HG02759 (cell line): ENCODE measurements around the gene RARRES2.
"Not testable (repeated sequence)": the region's sequence is repeated elsewhere in the genome, so short reads cannot be mapped to it uniquely, and the experiment has no call there.

ENCODE experiments used
- ATAC-seq: cut with Tn5 transposase; IDR thresholded peaks from one replicate; pipeline ENCODE4 v1.9.1; 2021; ENCODE audit warnings: mild to moderate bottlenecking, moderate library complexity; ENCODE audit not compliant: unreplicated experiment

Gene RARRES2

GRCh38 chr7:150297978-150298377, 43.5 kb downstream of the RARRES2 start:
- not testable (repeated sequence) for ATAC-seq

DNA sequence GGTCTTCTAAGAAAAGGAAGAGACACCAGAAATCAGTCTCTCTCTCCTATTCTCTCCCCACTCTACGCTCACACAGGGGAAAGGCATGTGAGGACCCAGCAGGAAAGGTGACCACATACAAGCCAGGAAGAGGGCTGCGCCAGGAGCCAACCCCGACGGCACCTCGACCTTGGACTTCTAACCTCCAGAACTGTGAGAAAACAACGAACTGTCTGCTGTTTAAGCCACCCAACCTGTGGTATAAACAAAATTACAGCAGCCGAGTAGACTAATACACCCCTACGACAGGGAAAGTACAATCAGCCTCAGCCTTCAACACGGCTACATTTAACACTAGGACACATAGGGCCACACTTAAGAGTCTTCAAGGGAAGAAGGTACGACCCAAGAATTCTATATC, 44.6 kb downstream of the RARRES2 start:
- not testable (repeated sequence) for ATAC-seq

GRCh38 chr7:150295614-150296013, 45.8 kb downstream of the RARRES2 start:
- ATAC-seq = not testable (repeated sequence)

GRCh38 chr7:150295027-150295426, 46.4 kb downstream of the RARRES2 start:
- ATAC-seq = not testable (repeated sequence)

GRCh38 chr7:150290317-150290716, 51.1 kb downstream of the RARRES2 start:
- not testable (repeated sequence) for ATAC-seq

GRCh38 chr7:150288816-150289215, 52.6 kb downstream of the RARRES2 start:
- not testable (repeated sequence) for ATAC-seq
